Osteocyte (in vitro differentiated cells): ENCODE data around the gene CFAP61. TPM values are rescaled to one million over a fixed set of nuclear protein-coding genes. Genes with fewer than 3 reads are reported as not detected.

Source experiments
- DNase-seq: peaks from one replicate; pipeline ENCODE4 v3.0.0; 2021; ENCODE audit warnings: mixed read lengths; ENCODE audit not compliant: unreplicated experiment; ENCODE audit errors: extremely low spot score
- H3K27ac Mint-ChIP-seq: one replicate; pipeline ENCODE4 v1.8.0; 2021; ENCODE audit warnings: mild to moderate bottlenecking, mixed read lengths; ENCODE audit not compliant: unreplicated experiment
- H3K27me3 Mint-ChIP-seq: one replicate; pipeline ENCODE4 v1.8.0; 2021; ENCODE audit warnings: mixed read lengths; ENCODE audit not compliant: unreplicated experiment
- H3K36me3 Mint-ChIP-seq: one replicate; pipeline ENCODE4 v1.8.0; 2021; ENCODE audit warnings: mixed read lengths; ENCODE audit not compliant: unreplicated experiment
- H3K4me1 Mint-ChIP-seq: one replicate; pipeline ENCODE4 v1.8.0; 2021; ENCODE audit warnings: mixed read lengths; ENCODE audit not compliant: unreplicated experiment
- H3K4me3 Mint-ChIP-seq: one replicate; pipeline ENCODE4 v1.8.0; 2021; ENCODE audit warnings: mild to moderate bottlenecking, moderate library complexity, mixed read lengths; ENCODE audit not compliant: unreplicated experiment
- H3K9me3 Mint-ChIP-seq: one replicate; pipeline ENCODE4 v1.8.0; 2021; ENCODE audit warnings: mixed read lengths; ENCODE audit not compliant: unreplicated experiment
- CTCF ChIP-seq: fragments of 200-600 bp; sonication (generic); IDR thresholded peaks from 2 replicates; pipeline ENCODE4 v1.5.0; 2021; ENCODE audit warnings: antibody characterized with exemption, mild to moderate bottlenecking, moderate library complexity
- total RNA-seq: library from RNA; stranded (reverse); gene quantifications from 2 replicates; pipeline ENCODE4 v1.2.1, GENCODE V29; 2021

The CFAP61 gene
- total RNA-seq, 1 donor from 2014 or later = not detected

GRCh38 chr20:20331156-20331555 lies 278.8 kb downstream of the CFAP61 start:
- Mint-ChIP-seq H3K4me3 (no peak overlapping the region), H3K4me1 (no peaks in the 10 kb centered on the region), H3K27me3 (peaks cover 5% of the 10 kb centered on the region), H3K27ac (no peak overlapping the region), H3K9me3 (peaks cover 8% of the 10 kb centered on the region), H3K36me3 (no peaks in the 10 kb centered on the region)
- TF ChIP-seq CTCF = no peak
- no peak for DNase-seq

GRCh38 chr20:20331817-20332216 lies 279.5 kb downstream of the CFAP61 start:
- DNase-seq = no peak
- no peaks in the 10 kb centered on the region for H3K4me1 Mint-ChIP-seq
- H3K27ac Mint-ChIP-seq = no peak overlapping the region
- H3K36me3 Mint-ChIP-seq = no peaks in the 10 kb centered on the region
- H3K27me3 Mint-ChIP-seq = peaks cover 5% of the 10 kb centered on the region
- no peak overlapping the region for H3K4me3 Mint-ChIP-seq
- H3K9me3 Mint-ChIP-seq = peaks cover 8% of the 10 kb centered on the region
- TF ChIP-seq CTCF = no peak

GRCh38 chr20:20333866-20334265 lies 281.5 kb downstream of the CFAP61 start:
- Mint-ChIP-seq H3K36me3 (no peaks in the 10 kb centered on the region), H3K4me1 (no peaks in the 10 kb centered on the region), H3K9me3 (peaks cover 8% of the 10 kb centered on the region), H3K27me3 (peaks cover 5% of the 10 kb centered on the region), H3K27ac (no peak overlapping the region), H3K4me3 (no peak overlapping the region)
- DNase-seq = no peak
- TF ChIP-seq CTCF = no peak

GRCh38 chr20:20334489-20334888 lies 282.2 kb downstream of the CFAP61 start:
- DNase-seq = no peak

GRCh38 chr20:20338133-20338730 lies 285.9 kb downstream of the CFAP61 start:
- peaks cover 8% of the 10 kb centered on the region for H3K9me3 Mint-ChIP-seq
- H3K27me3 Mint-ChIP-seq = no peaks in the 10 kb centered on the region
- no peak overlapping the region for H3K4me3 Mint-ChIP-seq
- no peak overlapping the region for H3K27ac Mint-ChIP-seq
- H3K4me1 Mint-ChIP-seq = no peaks in the 10 kb centered on the region
- H3K36me3 Mint-ChIP-seq = no peaks in the 10 kb centered on the region
- DNase-seq = no peak
- no peak for TF ChIP-seq CTCF

More at GRCh38 chr20:20334489-20334888, 282.2 kb downstream of the CFAP61 start:
- Mint-ChIP-seq H3K4me1 (no peaks in the 10 kb centered on the region), H3K36me3 (no peaks in the 10 kb centered on the region), H3K27ac (no peak overlapping the region), H3K4me3 (no peak overlapping the region), H3K27me3 (peaks cover 5% of the 10 kb centered on the region), H3K9me3 (peaks cover 8% of the 10 kb centered on the region)
- TF ChIP-seq CTCF = no peak
